ENCODE data around the gene FGF1. TPM values are rescaled to one million over a fixed set of nuclear protein-coding genes. Genes with fewer than 3 reads are reported as not detected.

Gene FGF1
- total and polyA plus RNA-seq, 2 donors (not counting 1 experiment from before 2014, with no cell fraction given) = not detected

DNA sequence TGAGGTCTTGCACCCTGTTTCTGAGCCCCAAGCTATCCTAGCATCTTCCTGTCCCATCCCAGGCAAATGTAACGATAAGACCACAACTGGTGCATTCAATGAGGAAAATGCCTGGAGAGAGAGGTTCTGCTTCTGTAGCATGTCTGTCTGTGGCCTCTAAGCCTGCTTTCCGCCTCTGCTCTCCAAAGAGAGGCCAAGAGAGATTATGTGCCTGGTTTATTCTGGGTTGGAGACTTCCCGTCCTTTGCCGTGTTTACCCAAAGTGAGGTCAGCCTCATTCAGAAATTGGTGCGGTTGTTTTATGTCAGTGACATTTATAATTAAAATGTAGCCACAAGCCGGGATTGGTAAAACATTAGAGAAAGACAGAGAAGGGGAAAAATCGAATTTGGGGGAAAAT, 77.8 kb downstream of the FGF1 start:
- intact Hi-C loops (cut with micrococcal nuclease) = no loop called here
- POLR2A ChIA-PET = no interaction called here
- no peak overlapping the region for H3K4me2 ChIP-seq (replicated peaks; ENCODE audit: low read depth, low read length, poor library complexity, severe bottlenecking)
- CTCF ChIA-PET = no interaction called here
- Mint-ChIP-seq H3K27me3 (peaks cover 31% of the 10 kb centered on the region), H3K27ac (no peak overlapping the region), H3K9me3 (ENCODE audit: insufficient read depth) (no peaks in the 10 kb centered on the region), H3K4me3 (no peak overlapping the region), H3K4me1 (no peaks in the 10 kb centered on the region)
- no peaks in the 10 kb centered on the region for H3K36me3 ChIP-seq (replicated peaks in 1 of 2; ENCODE audit: control extremely low read depth in 1 of 2, control insufficient read depth in 1 of 2, extremely low read depth in 1 of 2, insufficient read depth in 2 of 2, low read length in 1 of 2)
- H3K4me3 ChIP-seq (ENCODE audit: control extremely low read depth in 1 of 5, extremely low read depth in 1 of 5, insufficient read depth in 1 of 5, low read depth in 2 of 5, low read length in 4 of 5) = no peak overlapping the region
- no peaks in the 10 kb centered on the region for H3K79me2 ChIP-seq (ENCODE audit: control insufficient read depth, insufficient read depth, low read length)
- no peak overlapping the region for H3K27ac ChIP-seq (ENCODE audit: low read length in 2 of 2)
- ATAC-seq (ENCODE audit: low read depth) = no peak
- peaks cover 0 to 10% (median under 1%) of the 10 kb centered on the region in 4 experiments for H3K27me3 ChIP-seq (replicated peaks in 1 of 4; ENCODE audit: control extremely low read depth in 1 of 4, control insufficient read depth in 3 of 4, insufficient read depth in 4 of 4, low read length in 3 of 4)
- 84% methylated on average over 3 of the region's 7 CpGs for WGBS (ENCODE audit: insufficient coverage)
- no peaks in the 10 kb centered on the region for H4K20me1 ChIP-seq (ENCODE audit: control insufficient read depth, insufficient read depth, low read length, poor library complexity, severe bottlenecking)
- no peak overlapping the region for H3K9ac ChIP-seq (ENCODE audit: low read length)
- no peak overlapping the region for H2AFZ ChIP-seq (ENCODE audit: insufficient read depth, low read depth, low read length, poor library complexity, severe bottlenecking)
- H3K9me3 ChIP-seq (ENCODE audit: control extremely low read depth in 1 of 3, control insufficient read depth in 2 of 3, insufficient read depth in 1 of 3, low read length in 2 of 3) = no peaks in the 10 kb centered on the region
- no peak for TF ChIP-seq EZH2 (IDR thresholded peaks at IDR 0.05; ENCODE audit: borderline replicate concordance, insufficient read depth, low read depth, low read length, poor library complexity, severe bottlenecking)
- TF ChIP-seq, protein P1, sequence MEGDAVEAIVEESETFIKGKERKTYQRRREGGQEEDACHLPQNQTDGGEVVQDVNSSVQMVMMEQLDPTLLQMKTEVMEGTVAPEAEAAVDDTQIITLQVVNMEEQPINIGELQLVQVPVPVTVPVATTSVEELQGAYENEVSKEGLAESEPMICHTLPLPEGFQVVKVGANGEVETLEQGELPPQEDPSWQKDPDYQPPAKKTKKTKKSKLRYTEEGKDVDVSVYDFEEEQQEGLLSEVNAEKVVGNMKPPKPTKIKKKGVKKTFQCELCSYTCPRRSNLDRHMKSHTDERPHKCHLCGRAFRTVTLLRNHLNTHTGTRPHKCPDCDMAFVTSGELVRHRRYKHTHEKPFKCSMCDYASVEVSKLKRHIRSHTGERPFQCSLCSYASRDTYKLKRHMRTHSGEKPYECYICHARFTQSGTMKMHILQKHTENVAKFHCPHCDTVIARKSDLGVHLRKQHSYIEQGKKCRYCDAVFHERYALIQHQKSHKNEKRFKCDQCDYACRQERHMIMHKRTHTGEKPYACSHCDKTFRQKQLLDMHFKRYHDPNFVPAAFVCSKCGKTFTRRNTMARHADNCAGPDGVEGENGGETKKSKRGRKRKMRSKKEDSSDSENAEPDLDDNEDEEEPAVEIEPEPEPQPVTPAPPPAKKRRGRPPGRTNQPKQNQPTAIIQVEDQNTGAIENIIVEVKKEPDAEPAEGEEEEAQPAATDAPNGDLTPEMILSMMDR (IDR thresholded peaks at IDR 0.05) = no peak
- H3K4me1 ChIP-seq (ENCODE audit: control insufficient read depth in 2 of 2, insufficient read depth in 2 of 2, low read length in 2 of 2) = no peaks in the 10 kb centered on the region
- no peak for DNase-seq

DNA sequence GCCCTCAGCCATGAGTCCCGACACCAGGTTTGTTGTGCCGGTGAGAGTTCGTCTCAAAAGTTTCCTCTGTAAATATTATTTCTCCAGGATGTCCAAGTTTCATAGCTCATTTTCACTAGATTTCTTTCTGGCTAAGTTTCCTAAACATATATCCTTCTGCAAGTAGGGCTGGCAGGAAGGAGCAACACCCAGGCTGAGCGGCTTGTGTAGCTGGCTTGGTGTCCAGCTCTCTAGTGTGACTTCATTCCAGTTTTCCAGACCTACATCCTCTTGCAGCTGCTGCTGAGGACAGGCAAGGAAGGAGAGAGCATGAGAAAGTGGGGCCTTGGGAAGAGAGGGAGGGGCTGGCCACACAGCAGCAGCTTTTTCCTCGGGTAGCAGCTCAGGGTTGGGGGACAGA, 80.3 kb downstream of the FGF1 start:
- H3K79me2 ChIP-seq (ENCODE audit: control insufficient read depth, insufficient read depth, low read length) = no peaks in the 10 kb centered on the region
- H3K27me3 ChIP-seq (replicated peaks in 1 of 4; ENCODE audit: control extremely low read depth in 1 of 4, control insufficient read depth in 3 of 4, insufficient read depth in 4 of 4, low read length in 3 of 4) = peaks cover 0 to 12% (median 1%) of the 10 kb centered on the region in 4 experiments
- WGBS (ENCODE audit: insufficient coverage) = 98% methylated on average over 3 of the region's 5 CpGs
- H3K4me1 ChIP-seq (ENCODE audit: control insufficient read depth in 2 of 2, insufficient read depth in 2 of 2, low read length in 2 of 2) = no peaks in the 10 kb centered on the region
- Mint-ChIP-seq H3K4me3 (no peak overlapping the region), H3K27me3 (peaks cover 30% of the 10 kb centered on the region), H3K9me3 (ENCODE audit: insufficient read depth) (no peaks in the 10 kb centered on the region), H3K4me1 (no peaks in the 10 kb centered on the region), H3K27ac (no peak overlapping the region)
- ChIA-PET POLR2A (no interaction called here), CTCF (interaction anchor here (0.7 kb wide), 1 partner anchor 40 kb away, joined by 4 read pairs; no protein-coding TSS in a partner anchor)
- no peak overlapping the region for H3K27ac ChIP-seq (ENCODE audit: low read length in 2 of 2)
- H3K9ac ChIP-seq (ENCODE audit: low read length) = no peak overlapping the region
- no peaks in the 10 kb centered on the region for H3K36me3 ChIP-seq (replicated peaks in 1 of 2; ENCODE audit: control extremely low read depth in 1 of 2, control insufficient read depth in 1 of 2, extremely low read depth in 1 of 2, insufficient read depth in 2 of 2, low read length in 1 of 2)
- H3K9me3 ChIP-seq (ENCODE audit: control extremely low read depth in 1 of 3, control insufficient read depth in 2 of 3, insufficient read depth in 1 of 3, low read length in 2 of 3) = no peaks in the 10 kb centered on the region
- H3K4me3 ChIP-seq (ENCODE audit: control extremely low read depth in 1 of 5, extremely low read depth in 1 of 5, insufficient read depth in 1 of 5, low read depth in 2 of 5, low read length in 4 of 5) = no peak overlapping the region
- TF ChIP-seq, protein P1 (IDR thresholded peaks at IDR 0.05) = no peak
- no peak for TF ChIP-seq EZH2 (IDR thresholded peaks at IDR 0.05; ENCODE audit: borderline replicate concordance, insufficient read depth, low read depth, low read length, poor library complexity, severe bottlenecking)
- intact Hi-C loops (cut with micrococcal nuclease) = no loop called here
- no peak for DNase-seq
- no peaks in the 10 kb centered on the region for H4K20me1 ChIP-seq (ENCODE audit: control insufficient read depth, insufficient read depth, low read length, poor library complexity, severe bottlenecking)
- H2AFZ ChIP-seq (ENCODE audit: insufficient read depth, low read depth, low read length, poor library complexity, severe bottlenecking) = no peak overlapping the region
- ATAC-seq (ENCODE audit: low read depth) = no peak
- H3K4me2 ChIP-seq (replicated peaks; ENCODE audit: low read depth, low read length, poor library complexity, severe bottlenecking) = no peak overlapping the region
